ENCODE data around the gene TRABD2B. TPM values are rescaled to one million over a fixed set of nuclear protein-coding genes. Genes with fewer than 3 reads are reported as not detected.
A peak's percentile ranks its signal among the peaks of the same experiment; 100 is the strongest.

TRABD2B gene
- total and polyA plus RNA-seq, 2 of the 13 experiments (the other 11 are each of a cell fraction or from before 2014, with no cell fraction given), result 0.04 TPM; not detected in 1

- no peak for TF ChIP-seq ZIK1 (CRISPR knock-in tag; IDR thresholded peaks at IDR 0.05; ENCODE audit: borderline replicate concordance, low read depth)
- TF ChIP-seq SKIL (CRISPR knock-in tag; IDR thresholded peaks at IDR 0.05; ENCODE audit: borderline replicate concordance), result peak; percentile 31; the same call in 1 of the 2 replicates
- no peak for TF ChIP-seq HNRNPL (IDR thresholded peaks at IDR 0.05; ENCODE audit: low read depth, low read length)
- 0 out of 2 replicates have a peak, but pooled peaks have one; percentile 17 for TF ChIP-seq ZNF644 (CRISPR knock-in tag; IDR thresholded peaks at IDR 0.05; ENCODE audit: low read depth)
- TF ChIP-seq ZNF354B (CRISPR knock-in tag; IDR thresholded peaks at IDR 0.05), result no peak
- no peak for TF ChIP-seq SP2 (CRISPR knock-in tag; IDR thresholded peaks at IDR 0.05)
- peak; percentile 49; the same call in 1 of the 2 replicates for TF ChIP-seq ZNF343 (CRISPR knock-in tag; IDR thresholded peaks at IDR 0.05)
- no peak for TF ChIP-seq REL (CRISPR knock-in tag; conservative IDR thresholded peaks at IDR 0.05)
- no peak for TF ChIP-seq SOX13 (IDR thresholded peaks at IDR 0.05)
- peak in 1 of 2 experiments; percentile 76; a peak in 2 of 4 replicates for TF ChIP-seq SOX13 (CRISPR knock-in tag; conservative IDR thresholded peaks at IDR 0.05 in 1 of 2, IDR thresholded peaks at IDR 0.05 in 1 of 2)
- TF ChIP-seq ZSCAN5A (CRISPR knock-in tag; IDR thresholded peaks at IDR 0.05; ENCODE audit: borderline replicate concordance), result no peak
- no peak for TF ChIP-seq FOXC1 (CRISPR knock-in tag; IDR thresholded peaks at IDR 0.05; ENCODE audit: borderline replicate concordance)
- TF ChIP-seq ZMYM3 (CRISPR knock-in tag; IDR thresholded peaks at IDR 0.05), result peak; percentile 64; the same call in 1 of the 2 replicates
- TF ChIP-seq ZNF629 (CRISPR knock-in tag; conservative IDR thresholded peaks at IDR 0.05), result 0 out of 2 replicates have a peak, but pooled peaks have one; percentile 6
- no peak for TF ChIP-seq RAD21 (CRISPR knock-in tag; IDR thresholded peaks at IDR 0.05)
- peak; percentile 38; the same call in 1 of the 2 replicates for TF ChIP-seq ZMYM4 (CRISPR knock-in tag; IDR thresholded peaks at IDR 0.05)
- no peak for TF ChIP-seq ZNF205 (CRISPR knock-in tag; IDR thresholded peaks at IDR 0.05)
- no peak for TF ChIP-seq TBL1XR1 (IDR thresholded peaks at IDR 0.05; ENCODE audit: borderline replicate concordance, low read length, partially characterized antibody)
- no peak; the same call in 1 of the 2 replicates for TF ChIP-seq SSRP1 (CRISPR knock-in tag; IDR thresholded peaks at IDR 0.05)
- TF ChIP-seq SOX6 (IDR thresholded peaks at IDR 0.05), result no peak
- peak; percentile 42 for TF ChIP-seq SOX6 (CRISPR knock-in tag; IDR thresholded peaks at IDR 0.05)
- no peak for TF ChIP-seq ZNF225 (CRISPR knock-in tag; IDR thresholded peaks at IDR 0.05)
- TF ChIP-seq ARNT (IDR thresholded peaks at IDR 0.05), result no peak
Observed at GRCh38 chr1:47840393-47841190, 156.6 kb downstream of the TRABD2B start (continued).
